Loucy (cell line): ENCODE measurements around the gene EML1.

Experiments used
- H2AFZ ChIP-seq: fragments of 200-600 bp; sonication (generic); 2 replicates; pipeline ENCODE4 v1.6.0; 2016; ENCODE audit warnings: antibody characterized with exemption, mild to moderate bottlenecking, low read length, moderate library complexity
- H3F3A ChIP-seq: fragments of 200-600 bp; 2 replicates; pipeline ENCODE4 v1.6.0; 2016; ENCODE audit warnings: antibody characterized with exemption, low read depth, mild to moderate bottlenecking
- H3K27me3 ChIP-seq: fragments of 200-600 bp; sonication (generic); 2 replicates; pipeline ENCODE4 v1.6.1; 2014; ENCODE audit warnings: low read length, mild to moderate bottlenecking; ENCODE audit not compliant: insufficient read depth, poor library complexity, severe bottlenecking
- H3K36me3 ChIP-seq: fragments of 200-600 bp; sonication (generic); 2 replicates; pipeline ENCODE4 v1.6.1; 2016; ENCODE audit warnings: low read length; ENCODE audit not compliant: insufficient read depth
- H3K4me1 ChIP-seq: fragments of 200-600 bp; sonication (generic); 2 replicates; pipeline ENCODE4 v1.5.1; 2014; ENCODE audit warnings: low read length, mild to moderate bottlenecking; ENCODE audit not compliant: insufficient read depth, poor library complexity, severe bottlenecking
- H3K4me2 ChIP-seq: fragments of 200-600 bp; sonication (generic); 2 replicates; pipeline ENCODE4 v1.6.0; 2014; ENCODE audit warnings: antibody characterized with exemption, low read length, low read depth, mild to moderate bottlenecking; ENCODE audit not compliant: poor library complexity, severe bottlenecking
- H3K4me3 ChIP-seq: fragments of 200-600 bp; sonication (generic); 2 replicates; pipeline ENCODE4 v1.5.1; 2014; ENCODE audit warnings: low read length, mild to moderate bottlenecking, mixed read lengths; ENCODE audit not compliant: poor library complexity, severe bottlenecking
- H3K79me2 ChIP-seq: fragments of 200-600 bp; sonication (generic); 2 replicates; pipeline ENCODE4 v1.6.1; 2014; ENCODE audit warnings: low read length; ENCODE audit not compliant: insufficient read depth
- H3K9ac ChIP-seq: fragments of 200-600 bp; sonication (generic); 2 replicates; pipeline ENCODE4 v1.6.0; 2014; ENCODE audit warnings: mild to moderate bottlenecking, low read depth, low read length, moderate library complexity; ENCODE audit not compliant: poor library complexity, severe bottlenecking
- H3K9me2 ChIP-seq: fragments of 200-600 bp; sonication (generic); replicated peaks from 2 replicates; pipeline ENCODE4 v1.6.1; 2016; ENCODE audit warnings: low read depth, low read length, mixed read lengths
- H3K9me3 ChIP-seq: fragments of 200-600 bp; sonication (generic); 2 replicates; pipeline ENCODE4 v1.6.1; 2014; ENCODE audit warnings: mild to moderate bottlenecking, antibody characterized with exemption, low read length, low read depth; ENCODE audit not compliant: insufficient read depth
- H4K20me1 ChIP-seq: fragments of 200-600 bp; sonication (generic); 2 replicates; pipeline ENCODE4 v1.6.0; 2014; ENCODE audit warnings: antibody characterized with exemption, low read length, mild to moderate bottlenecking; ENCODE audit not compliant: insufficient read depth, poor library complexity, severe bottlenecking
- EZH2phosphoT487 ChIP-seq: fragments of 200-600 bp; IDR thresholded peaks from 2 replicates; pipeline ENCODE4 v1.6.1; 2018; ENCODE audit warnings: antibody characterized with exemption, mild to moderate bottlenecking, moderate library complexity, borderline replicate concordance
- TF ChIP-seq, protein P1 (sequence below): fragments of 200-600 bp; sonication (generic); conservative IDR thresholded peaks from 2 replicates; pipeline ENCODE4 v1.5.1; 2014; ENCODE audit warnings: mild to moderate bottlenecking, antibody characterized with exemption, low read length

The EML1 gene

DNA sequence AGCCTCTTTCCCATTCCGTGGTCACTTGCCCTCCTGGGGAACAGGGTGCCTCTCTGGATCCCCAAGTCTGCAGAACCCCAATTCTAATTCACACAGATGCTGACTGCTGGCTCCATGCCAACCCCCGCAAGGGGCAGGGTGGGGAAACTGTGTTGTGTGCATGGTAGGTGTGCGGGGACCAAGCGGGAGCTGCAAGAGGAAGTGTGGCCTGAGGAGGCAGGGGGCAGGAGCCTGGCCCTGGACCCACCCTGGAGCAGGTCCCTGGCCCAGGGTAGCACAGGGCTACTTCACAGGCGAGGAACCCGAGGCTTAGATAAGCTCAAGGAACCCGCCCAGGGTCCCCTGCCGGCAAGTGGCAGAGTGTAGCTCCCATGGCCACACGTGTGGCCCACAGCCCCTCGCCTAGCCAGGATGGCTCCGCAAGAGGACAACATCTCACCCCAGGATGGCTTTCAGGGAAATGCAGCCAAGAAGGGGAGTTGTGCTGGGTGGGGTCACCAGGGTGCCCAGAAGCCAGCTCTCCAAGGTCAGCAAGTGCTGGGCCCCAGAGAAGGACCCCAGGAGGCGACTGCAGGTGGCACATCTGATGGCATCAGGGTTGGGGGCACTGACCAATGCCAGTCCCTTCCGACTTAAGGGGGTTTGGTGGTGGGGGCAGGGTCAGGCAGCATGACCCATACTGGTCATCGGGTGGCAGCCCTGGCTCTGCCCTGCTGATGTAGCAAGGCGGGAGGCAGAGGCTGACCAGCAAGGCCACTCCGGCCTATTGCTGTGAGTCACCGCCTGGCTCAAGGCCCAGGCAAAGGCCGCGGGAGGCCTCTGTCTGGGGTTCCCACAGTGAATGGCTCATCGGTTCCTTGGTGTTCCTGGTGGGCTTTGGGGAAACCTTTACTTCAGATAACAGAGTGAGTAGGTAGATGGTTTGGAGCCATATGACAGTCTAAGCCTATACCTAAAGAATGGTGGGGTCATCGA is 37.3 kb upstream of the EML1 start:
- Histone ChIP-seq H3K9me3 (no peaks in the 10 kb centered on the region), H3K9ac (no peak overlapping the region), H4K20me1 (no peaks in the 10 kb centered on the region), H3K4me3 (no peak overlapping the region), H3K79me2 (no peaks in the 10 kb centered on the region), H2AFZ (no peak overlapping the region), H3K36me3 (no peaks in the 10 kb centered on the region), H3F3A (no peaks in the 10 kb centered on the region), H3K9me2 (no peaks in the 10 kb centered on the region), H3K27me3 (no peaks in the 10 kb centered on the region), H3K4me1 (peaks cover 33% of the 10 kb centered on the region), H3K4me2 (no peak overlapping the region)
- TF ChIP-seq EZH2phosphoT487 = no peak
- TF ChIP-seq, protein P1, sequence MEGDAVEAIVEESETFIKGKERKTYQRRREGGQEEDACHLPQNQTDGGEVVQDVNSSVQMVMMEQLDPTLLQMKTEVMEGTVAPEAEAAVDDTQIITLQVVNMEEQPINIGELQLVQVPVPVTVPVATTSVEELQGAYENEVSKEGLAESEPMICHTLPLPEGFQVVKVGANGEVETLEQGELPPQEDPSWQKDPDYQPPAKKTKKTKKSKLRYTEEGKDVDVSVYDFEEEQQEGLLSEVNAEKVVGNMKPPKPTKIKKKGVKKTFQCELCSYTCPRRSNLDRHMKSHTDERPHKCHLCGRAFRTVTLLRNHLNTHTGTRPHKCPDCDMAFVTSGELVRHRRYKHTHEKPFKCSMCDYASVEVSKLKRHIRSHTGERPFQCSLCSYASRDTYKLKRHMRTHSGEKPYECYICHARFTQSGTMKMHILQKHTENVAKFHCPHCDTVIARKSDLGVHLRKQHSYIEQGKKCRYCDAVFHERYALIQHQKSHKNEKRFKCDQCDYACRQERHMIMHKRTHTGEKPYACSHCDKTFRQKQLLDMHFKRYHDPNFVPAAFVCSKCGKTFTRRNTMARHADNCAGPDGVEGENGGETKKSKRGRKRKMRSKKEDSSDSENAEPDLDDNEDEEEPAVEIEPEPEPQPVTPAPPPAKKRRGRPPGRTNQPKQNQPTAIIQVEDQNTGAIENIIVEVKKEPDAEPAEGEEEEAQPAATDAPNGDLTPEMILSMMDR = no peak

DNA sequence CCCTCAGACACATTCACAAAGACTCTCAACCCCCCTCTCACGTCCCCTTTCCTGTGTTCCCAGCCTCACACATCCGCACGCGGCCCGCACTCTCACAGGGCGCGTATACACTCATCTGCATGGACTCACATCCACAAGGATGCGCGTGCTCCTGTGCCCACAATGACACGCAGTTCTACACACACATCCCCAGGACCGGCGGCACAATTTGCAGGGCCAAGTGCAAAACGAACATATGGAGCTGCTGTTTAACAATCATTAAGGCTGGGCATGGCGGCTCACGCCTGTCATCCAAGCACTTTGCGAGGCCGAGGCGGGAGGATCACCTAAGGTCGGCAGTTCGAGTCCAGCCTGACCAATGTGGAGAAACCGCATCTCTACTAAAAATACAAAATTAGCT is 36.4 kb upstream of the EML1 start:
- H3K9me3 ChIP-seq = no peaks in the 10 kb centered on the region
- no peaks in the 10 kb centered on the region for H3K36me3 ChIP-seq
- no peak overlapping the region for H3K4me3 ChIP-seq
- no peaks in the 10 kb centered on the region for H3K79me2 ChIP-seq
- TF ChIP-seq, protein P1 = no peak
- TF ChIP-seq EZH2phosphoT487 = no peak
- no peaks in the 10 kb centered on the region for H4K20me1 ChIP-seq
- no peak overlapping the region for H2AFZ ChIP-seq
- peaks cover 28% of the 10 kb centered on the region for H3K4me1 ChIP-seq
- no peaks in the 10 kb centered on the region for H3K27me3 ChIP-seq
- H3K9me2 ChIP-seq = no peaks in the 10 kb centered on the region
- H3K9ac ChIP-seq = no peak overlapping the region
- H3F3A ChIP-seq = no peaks in the 10 kb centered on the region
- H3K4me2 ChIP-seq = no peak overlapping the region

DNA sequence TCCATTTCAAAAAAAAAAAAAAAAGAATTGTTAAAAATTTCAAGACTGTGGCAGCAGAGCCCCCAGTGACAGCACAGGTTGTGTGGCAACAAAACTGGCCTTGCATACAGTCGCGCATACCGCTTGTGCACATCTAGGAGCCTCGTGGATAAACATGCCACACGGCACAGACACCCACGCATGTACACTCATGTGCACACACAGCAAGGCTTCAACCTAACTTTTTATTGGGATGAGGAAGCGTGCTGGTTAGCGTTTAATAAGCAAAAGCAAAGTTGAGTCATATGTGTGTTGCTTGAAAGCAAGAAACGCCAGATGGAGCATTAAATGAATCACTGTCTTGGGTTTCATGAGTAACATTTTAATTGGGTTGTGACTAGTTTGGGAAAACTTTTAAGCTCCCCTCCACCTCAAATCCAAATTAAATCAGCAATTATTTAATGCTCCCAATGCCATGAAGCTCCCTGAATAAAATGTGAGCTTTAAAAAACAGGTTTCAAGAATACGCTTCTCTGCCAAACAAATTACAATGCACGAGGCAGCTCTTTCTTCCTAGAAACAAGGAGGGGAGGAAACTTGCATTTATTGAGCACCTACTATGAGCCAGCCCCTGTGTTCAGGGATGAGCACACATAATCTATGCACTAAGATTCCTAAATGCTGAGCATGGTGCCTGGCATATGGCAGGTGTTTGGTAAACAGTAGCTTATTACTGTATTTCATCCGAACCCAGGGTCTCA is 35.7 kb upstream of the EML1 start:
- Histone ChIP-seq H3K36me3 (no peaks in the 10 kb centered on the region), H3K9me3 (no peaks in the 10 kb centered on the region), H3K79me2 (no peaks in the 10 kb centered on the region), H3K4me3 (no peak overlapping the region), H3K4me1 (peaks cover 22% of the 10 kb centered on the region), H3K4me2 (no peak overlapping the region), H4K20me1 (no peaks in the 10 kb centered on the region), H3K27me3 (no peaks in the 10 kb centered on the region), H3K9ac (no peak overlapping the region), H3F3A (no peaks in the 10 kb centered on the region), H2AFZ (no peak overlapping the region), H3K9me2 (no peaks in the 10 kb centered on the region)
- no peak for TF ChIP-seq EZH2phosphoT487
- TF ChIP-seq, protein P1 = no peak
